Measurements from ENCODE around the gene DISC1.
"Not testable (repeated sequence)": the region's sequence is repeated elsewhere in the genome, so short reads cannot be mapped to it uniquely, and the experiment has no call there.

The DISC1 gene

GRCh38 chr1:231705806-231706760 is 79.5 kb downstream of the DISC1 start:
- DNase-seq, result no peak

- no peak for DNase-seq
Measured at GRCh38 chr1:231706934-231707333, 80.3 kb downstream of the DISC1 start.

GRCh38 chr1:231707407-231707806 is 80.8 kb downstream of the DISC1 start:
- DNase-seq, result no peak

- DNase-seq, result no peak
Measured at GRCh38 chr1:231708394-231708793, 81.8 kb downstream of the DISC1 start.

GRCh38 chr1:231714440-231714839 is 87.8 kb downstream of the DISC1 start:
- no peak for DNase-seq

- no peak for DNase-seq
Measured at GRCh38 chr1:231715816-231716722, 89.5 kb downstream of the DISC1 start.

- DNase-seq, result no peak
Measured at GRCh38 chr1:231716879-231717278, 90.3 kb downstream of the DISC1 start.

- no peak for DNase-seq
Measured at GRCh38 chr1:231719485-231720183, 93.0 kb downstream of the DISC1 start.

GRCh38 chr1:231720652-231721325 is 94.2 kb downstream of the DISC1 start:
- no peak for DNase-seq

GRCh38 chr1:231721436-231721835 is 94.8 kb downstream of the DISC1 start:
- DNase-seq, result no peak

- no peak for DNase-seq
Measured at GRCh38 chr1:231722356-231722755, 95.8 kb downstream of the DISC1 start.

GRCh38 chr1:231723146-231723545 is 96.6 kb downstream of the DISC1 start:
- DNase-seq, result no peak

GRCh38 chr1:231724041-231724440 is 97.5 kb downstream of the DISC1 start:
- DNase-seq, result no peak

- DNase-seq, result peak; percentile 56
Measured at GRCh38 chr1:231724876-231725647, 98.5 kb downstream of the DISC1 start.

GRCh38 chr1:231727171-231727570 is 100.6 kb downstream of the DISC1 start:
- no peak for DNase-seq

- DNase-seq, result not testable (repeated sequence)
Measured at GRCh38 chr1:231728987-231729386, 102.4 kb downstream of the DISC1 start.

- DNase-seq, result no peak
Measured at GRCh38 chr1:231729544-231729943, 103.0 kb downstream of the DISC1 start.

GRCh38 chr1:231731268-231731667 is 104.7 kb downstream of the DISC1 start:
- DNase-seq, result no peak

GRCh38 chr1:231733063-231733462 is 106.5 kb downstream of the DISC1 start:
- DNase-seq, result no peak

- DNase-seq, result no peak
Measured at GRCh38 chr1:231733672-231734071, 107.1 kb downstream of the DISC1 start.

GRCh38 chr1:231734417-231734816 is 107.8 kb downstream of the DISC1 start:
- DNase-seq, result no peak

- DNase-seq, result no peak
Measured at GRCh38 chr1:231735411-231735810, 108.8 kb downstream of the DISC1 start.
